GM18873 (cell line): ENCODE results near the gene GPR35.

ENCODE experiments used
- ATAC-seq: cut with Tn5 transposase; IDR thresholded peaks from one replicate; pipeline ENCODE4 v1.9.1; 2021; ENCODE audit warnings: mild to moderate bottlenecking, moderate library complexity, moderate number of reproducible peaks; ENCODE audit not compliant: unreplicated experiment, low FRiP score

The GPR35 gene

DNA sequence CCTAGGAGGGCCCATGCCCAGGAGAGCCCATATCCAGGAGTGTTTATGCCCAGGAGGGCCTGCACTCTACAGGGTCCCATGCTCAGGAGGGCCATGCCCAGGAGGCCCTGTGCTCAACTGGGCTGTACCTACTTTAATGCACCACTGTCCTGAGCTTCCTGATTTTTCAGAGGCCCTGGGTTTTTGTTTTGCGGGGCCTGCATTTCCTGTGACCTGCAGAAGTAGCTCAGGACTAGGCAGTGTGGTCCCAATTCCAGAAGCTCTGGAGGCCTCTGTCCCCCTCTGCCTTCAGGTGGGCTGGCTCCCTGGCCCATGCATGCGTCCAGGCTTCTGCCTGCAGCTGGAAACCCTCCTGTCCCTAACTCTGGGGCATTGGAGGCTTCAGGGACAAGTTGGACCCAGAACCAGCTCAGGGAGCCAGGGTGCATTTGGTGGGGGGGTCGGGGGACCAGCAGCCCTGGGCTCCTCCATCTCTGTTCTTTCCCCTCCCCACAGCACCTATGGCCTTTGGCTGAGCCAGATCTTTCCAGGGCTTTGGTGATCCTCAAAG lies 10.8 kb downstream of the GPR35 start:
- no peak for ATAC-seq

DNA sequence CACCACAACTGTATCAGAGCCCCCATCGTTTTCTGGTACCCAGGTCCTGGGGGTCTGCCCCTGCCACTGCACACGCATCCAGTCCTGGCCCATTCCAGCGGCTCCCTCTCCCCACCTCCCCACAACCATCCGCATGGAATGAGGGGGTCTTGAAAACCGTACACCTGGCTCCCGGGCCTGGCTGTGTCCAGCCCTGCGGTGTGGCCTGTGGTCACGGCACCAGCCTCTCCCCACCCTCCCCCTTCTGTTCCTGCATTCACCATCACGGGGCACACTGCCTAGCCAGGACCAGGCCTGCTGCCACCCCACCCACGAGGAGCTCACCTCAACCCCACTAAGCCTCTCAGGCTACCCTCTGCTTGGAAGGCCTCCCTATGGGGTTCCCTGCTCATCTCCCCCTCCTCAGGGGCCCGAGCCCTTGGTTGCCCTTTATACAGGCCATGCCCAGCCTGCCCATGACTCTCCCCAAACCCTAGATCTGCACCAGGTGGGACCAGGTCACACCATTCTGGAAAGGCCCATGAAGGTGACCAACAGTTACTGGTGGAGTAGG lies 11.4 kb downstream of the GPR35 start:
- ATAC-seq, result no peak

DNA sequence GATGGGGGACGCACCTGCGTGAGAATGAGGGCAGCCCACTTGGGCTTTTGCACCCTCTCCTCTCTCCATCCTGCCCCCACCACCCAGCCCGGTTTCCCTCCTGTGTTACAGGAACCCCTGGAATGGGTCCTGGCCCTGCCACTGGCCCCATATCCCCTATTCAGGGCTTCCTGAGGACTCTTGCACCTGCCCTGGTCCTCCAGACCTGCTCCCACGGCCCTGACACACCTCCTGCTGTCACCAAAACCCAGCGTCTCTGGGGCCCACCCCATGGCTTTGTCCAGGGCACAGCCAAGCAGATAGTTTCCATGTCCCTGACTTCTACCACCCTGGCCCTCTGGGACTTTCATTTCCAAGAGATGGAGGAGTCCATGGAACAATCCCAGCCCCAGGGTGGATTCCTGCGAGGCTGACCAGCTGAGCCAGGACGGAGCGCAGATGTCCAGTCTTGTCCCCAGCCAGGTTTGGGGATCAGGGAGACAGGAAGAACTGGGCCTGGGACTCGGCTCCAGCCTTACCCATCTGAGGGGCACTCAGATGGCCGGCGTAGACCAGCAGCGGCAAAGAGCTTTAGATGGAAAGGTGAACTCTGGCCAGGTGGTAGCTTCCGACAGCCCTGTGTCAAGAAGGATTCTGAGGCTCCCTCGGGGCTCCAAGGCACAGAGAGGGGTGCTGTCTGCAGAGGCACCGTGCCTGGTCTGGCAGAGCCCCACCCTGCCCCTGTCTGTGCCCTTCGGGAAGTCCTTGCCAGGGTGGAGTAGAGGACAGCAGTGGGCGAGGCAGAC lies 12.0 kb downstream of the GPR35 start:
- ATAC-seq, result no peak

DNA sequence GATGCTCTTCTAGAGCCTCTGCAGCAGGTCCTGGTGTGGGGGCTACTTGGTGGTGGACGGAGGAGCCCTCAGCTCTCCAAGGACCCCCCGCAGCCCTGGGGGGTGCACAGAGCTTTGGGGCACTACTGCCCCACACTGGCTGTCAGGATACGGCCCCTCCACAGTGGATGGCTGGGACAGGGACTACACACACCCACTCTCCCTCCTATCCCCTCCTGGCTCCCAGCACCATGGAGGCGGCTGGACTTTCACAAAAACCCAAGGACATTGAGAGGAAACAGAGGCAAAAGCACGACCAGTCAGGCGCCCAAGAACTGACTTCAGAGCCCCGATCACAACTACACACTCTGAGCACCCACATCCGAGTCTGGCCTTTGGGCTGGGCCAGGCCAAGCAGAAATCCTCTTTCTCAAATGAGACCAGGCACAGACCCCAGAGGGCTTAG lies 12.6 kb downstream of the GPR35 start:
- no peak for ATAC-seq

DNA sequence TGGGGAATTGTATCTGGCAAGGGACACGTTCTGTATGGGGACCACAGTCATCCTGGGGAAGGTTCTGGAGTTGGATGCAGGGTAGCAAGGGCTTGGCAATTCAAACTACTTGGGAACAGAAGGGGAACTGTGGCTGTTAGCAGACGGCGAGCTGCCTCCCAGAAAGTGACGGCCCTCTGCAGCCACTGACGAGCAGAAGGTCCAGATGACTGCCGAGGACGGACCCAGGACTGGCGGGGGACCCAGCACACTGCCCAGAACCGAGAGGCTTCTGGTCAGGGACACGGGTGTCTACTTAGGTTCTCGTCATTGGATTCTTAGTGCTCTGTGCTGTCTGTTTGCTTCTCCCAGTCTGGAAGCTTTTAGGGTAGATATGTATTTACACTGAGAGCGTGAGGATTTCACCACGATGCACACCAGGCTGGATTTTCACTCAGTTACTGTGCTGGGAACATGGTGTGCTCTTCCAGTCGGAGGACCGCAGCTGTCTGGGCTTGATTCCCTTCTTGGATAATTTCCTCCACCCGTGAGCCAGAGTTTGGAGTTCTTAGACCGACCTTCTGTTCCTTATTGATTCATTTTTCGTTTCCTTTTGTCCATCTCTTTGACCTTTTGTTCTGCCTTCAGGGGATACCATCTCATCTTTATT lies 13.4 kb downstream of the GPR35 start:
- no peak for ATAC-seq

DNA sequence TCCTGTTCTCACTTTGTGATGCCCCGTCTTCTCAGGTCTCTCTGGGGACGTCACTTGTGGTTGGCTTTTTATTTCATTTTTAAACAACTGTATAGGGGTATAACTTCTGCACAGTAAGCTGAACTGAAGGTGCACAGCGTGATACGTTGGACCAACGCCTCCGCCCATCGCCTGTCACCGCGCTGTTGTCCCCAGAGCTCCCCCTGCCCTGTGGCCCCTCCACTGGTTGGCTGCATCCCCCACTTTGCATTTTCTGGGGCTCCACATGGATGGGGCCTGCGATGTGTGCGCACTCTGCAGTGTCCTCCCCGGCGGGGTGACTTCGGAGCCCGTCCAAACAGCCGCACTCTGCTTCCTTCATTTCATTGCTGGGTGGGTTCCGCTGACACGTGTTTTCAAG lies 14.3 kb downstream of the GPR35 start:
- ATAC-seq, result no peak

DNA sequence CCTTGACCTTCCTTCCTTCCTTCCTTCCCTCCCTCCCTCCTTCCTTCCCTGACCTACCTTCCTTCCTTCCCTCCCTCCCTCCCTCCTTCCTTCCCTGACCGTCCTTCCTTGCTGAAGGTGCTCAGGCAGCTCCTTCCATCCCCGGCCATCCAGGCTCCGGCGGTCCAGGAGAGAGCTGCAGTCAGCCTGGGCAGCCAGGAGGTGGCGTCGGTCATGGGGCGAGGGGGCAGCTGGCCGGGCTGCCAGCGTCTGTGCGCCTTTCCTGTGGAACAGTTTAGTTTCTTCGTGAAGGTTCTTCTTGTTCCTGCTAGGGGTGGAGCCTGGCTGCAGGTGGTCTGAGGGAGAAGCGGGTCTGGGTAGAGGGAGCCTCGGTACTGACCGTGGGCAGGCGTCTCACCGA lies 15.7 kb downstream of the GPR35 start:
- no peak for ATAC-seq

DNA sequence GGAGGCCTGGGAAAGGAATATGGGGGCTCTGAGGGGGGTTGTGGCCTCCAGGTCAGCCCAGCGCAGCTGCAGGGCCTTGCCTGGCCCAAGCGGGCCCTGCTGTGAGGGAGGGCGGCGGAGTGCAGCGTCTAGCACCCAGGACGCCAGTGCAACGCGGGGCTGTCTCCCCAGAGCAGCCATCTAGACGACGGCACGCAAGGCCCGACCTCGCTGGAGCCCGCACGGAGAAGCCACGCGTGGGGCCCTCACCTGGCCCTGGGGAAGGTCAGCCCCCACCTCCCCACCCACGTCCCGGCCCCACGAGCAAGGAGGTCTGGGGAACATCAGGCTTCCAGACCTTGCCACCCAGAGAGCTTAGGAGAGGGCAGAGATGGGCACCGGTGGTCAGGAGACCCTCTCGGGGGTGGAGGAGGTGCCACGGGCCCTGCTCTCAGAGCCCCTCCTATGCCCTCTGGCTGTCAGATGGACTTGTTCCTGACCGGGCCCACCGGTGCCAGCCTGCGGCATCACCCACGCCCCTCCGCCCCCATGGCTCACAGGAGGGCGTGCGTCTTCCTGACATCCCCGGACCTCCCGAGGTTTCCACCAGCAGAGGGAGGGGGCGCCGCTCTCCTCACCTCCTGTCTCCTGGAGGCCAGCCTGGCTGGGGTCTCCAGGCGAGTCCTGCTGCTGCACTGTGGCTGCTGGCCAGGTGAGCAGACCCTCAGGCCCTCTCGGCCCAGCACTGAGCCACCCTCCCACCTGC lies 17.0 kb downstream of the GPR35 start:
- no peak for ATAC-seq

DNA sequence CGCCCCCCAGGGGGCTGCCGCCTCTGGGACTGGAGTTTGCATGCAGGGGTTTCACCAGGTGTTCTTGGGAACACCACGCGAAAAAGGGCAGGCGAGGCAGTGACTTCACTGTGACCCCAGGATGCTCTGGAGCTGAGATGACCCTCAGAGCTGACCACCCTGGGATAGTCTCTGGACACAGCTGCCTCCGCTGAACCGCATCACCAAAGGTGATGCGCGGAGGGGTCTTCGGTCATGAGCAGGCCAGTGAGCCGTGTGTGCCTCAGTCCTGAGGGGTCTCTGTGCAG lies 17.5 kb downstream of the GPR35 start:
- no peak for ATAC-seq

DNA sequence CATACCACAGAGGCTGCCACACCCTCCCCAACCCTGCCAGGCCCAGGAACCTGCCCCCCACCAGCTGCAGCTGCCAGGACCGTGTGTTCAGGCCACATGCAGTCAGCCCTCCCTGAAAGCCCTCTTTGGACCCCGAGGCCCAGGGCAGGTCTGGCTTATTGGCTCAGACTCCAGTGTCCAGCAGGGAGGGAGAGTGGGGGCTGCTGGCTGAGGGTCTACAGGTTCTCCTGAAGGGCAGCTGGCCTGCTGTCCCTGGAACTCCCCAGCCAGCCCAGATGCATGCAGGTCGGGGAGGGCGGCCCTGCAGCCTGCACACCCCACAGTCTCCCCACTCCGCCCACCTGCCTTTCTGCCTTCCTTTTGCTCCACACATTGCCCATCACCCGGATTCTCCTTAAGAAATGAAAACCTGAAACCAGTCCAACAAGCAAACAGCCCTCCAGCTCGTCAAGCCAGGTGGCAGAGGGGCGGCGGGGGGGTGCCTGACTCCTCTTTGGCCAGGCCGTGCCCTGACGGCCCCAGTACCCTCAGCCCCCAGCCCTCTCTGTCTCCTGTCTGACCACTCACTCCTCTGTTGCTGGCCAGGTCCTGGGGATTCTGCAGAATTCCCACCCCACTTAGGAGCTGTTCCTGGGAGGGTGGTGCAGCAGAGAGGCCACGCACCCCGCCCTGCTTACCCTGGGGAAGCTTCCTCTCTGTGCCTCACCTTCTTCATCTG lies 18.0 kb downstream of the GPR35 start:
- no peak for ATAC-seq

DNA sequence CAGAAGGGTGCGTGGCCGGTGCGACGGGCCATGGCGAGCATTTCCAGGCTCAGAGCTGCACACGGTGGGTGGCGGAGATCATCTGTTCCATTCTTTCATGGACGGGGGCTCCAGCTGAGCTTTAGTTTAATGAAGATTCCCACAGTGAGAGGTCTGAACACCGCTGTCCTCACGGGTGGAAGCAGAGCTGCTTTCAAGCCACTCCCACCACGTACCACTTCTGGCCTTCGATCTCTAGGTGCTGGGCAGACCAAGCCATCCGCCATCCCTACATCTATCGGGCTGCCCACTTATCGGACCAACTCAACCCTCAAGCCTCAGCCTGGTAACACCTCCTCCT lies 18.5 kb downstream of the GPR35 start:
- no peak for ATAC-seq

DNA sequence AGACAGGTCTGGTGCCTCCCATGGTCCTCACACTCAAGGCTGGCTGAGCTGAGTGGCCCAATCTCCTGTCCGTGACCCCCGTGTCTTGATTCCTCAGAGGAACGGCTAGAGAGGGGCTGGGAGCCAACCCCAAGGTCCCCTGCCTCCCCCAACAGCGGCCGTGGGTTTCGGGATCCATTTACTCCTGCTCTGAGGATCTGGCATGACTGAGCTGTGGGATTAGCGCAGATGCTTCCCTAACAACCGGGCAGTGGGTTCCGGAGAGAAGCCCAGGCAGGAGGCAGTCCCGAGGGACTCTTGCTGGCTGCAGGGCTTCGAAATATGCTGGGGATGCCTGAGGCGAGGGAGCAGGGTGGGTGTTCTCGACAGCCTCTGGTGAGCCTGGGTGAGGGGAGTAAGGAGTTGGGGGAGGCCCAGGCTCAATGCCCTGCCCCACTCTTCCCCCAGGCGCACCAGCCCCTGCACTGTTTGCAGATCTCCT lies 18.9 kb downstream of the GPR35 start:
- ATAC-seq, result no peak

DNA sequence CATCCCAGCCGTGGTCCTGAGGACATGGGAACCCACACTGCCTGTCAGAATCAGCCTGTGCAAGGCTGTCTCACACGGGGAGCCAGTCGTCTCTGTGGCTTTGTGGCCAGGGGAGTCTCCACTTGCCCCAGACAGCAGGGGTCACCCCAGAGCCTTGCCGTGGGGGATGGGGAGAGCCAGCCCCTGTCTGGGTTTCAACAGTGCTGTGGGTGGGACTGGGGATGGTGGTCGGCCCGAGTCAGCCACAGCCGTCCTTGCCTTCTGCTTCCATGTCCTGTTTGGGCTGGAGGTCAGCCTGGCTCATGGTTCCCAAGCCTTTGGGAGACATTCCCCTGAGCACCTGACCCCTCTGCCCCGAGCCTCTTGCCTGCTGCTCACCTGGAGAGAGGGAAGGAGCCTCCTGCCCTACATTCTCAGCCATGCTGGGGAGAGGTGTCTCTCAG lies 19.6 kb downstream of the GPR35 start:
- ATAC-seq, result no peak

DNA sequence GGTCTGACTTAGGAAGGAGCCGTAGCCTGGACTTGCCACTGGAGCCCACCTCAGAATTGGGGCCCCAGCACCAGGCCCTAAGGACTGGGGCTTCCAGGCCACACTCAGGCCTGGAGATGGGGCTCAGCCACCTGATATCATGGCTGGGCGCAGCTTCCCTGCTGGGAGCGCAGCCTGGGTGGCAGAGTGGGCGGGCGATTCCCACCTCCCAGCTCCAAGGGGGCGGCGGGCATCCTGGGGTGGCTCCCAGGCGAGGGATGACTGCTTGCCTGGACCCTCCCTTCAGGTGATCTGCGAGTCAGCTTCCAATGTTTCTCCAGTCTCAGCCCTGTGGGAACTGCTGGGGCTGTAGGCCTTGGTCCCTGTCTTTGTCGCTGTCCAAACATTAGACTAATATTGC lies 20.1 kb downstream of the GPR35 start:
- ATAC-seq, result no peak

DNA sequence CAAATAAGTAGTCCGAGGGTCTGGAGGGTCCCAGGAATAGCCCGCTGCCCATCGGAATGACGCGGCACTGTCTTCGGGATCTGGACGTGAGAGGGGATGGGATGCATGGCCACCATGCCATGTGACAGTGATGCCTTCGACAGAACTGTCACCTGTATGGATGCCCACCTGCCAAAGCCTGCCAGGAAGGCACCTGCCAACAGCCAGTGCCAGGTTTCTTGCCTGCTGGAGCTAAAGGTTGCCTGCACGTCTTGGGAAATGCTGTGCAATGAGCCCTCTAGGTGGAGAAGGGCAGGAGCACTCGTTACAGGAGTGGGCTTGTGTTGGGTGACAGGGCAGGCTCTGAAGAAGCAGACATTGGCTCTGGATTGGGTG lies 20.5 kb downstream of the GPR35 start:
- ATAC-seq, result no peak

DNA sequence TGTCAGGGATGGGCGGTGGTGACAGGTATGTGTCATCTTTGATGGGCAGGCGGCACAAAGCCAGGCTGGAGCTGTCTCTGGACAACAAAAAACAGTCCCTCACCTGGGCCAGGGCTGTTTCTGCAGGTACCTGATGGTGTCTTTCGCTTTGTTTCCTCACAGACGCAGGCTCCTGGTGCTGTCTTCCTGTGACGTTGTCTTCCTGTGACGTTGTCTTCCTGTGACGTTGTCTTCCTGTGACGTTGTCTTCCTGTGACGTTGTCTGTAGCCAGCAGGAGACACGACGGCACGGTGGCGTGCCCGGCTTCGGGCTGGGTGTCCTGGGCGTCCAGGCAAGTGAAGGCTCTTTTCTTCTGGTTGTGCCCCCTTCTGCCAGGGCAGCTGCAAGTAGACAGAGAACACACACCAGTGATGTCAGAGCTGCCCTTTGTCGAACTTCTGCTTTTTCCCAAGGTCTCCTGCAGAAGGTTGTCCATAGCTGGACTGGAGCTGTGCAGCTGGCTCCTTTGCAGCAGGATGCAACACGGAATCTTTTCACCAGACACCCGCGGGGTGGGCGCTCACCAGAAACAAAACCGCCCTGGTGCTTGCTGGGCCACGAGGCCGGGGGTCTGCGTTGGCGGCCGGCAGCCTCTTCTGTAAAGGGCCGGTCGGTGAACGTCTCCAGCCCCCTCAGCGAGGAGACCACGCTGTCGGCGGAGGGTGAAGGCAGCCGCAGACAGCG lies 21.1 kb downstream of the GPR35 start:
- no peak for ATAC-seq

DNA sequence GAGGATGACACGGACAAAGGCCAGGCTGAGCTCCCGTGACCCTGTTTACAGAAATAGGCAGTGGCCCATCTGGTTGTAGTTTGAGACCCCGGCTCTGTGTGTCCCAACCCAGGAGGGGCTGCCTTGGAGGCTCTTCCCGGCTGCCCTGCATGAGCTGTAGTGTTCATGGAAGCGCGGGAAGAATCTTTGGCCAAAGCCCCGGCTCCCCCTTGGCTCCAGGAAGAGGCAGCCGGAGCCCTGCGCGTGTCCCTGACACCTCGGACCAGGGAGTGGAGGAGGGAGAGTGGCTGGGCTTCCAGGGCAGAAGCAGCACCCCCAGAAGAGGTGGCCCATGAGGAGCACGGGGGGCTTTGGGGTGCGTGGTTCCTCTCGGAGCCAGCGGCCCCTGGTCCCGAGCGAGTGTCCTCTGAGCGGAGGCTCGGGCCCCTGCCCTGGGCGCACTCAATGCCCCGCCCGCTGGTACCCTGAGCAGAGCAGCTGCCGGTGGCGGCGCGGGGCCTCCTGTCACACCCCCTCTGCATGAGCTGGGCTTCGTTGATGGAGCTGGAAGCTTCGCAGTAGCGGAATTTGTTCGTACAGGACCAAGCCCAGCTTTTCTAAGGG lies 21.7 kb downstream of the GPR35 start:
- ATAC-seq, result no peak

DNA sequence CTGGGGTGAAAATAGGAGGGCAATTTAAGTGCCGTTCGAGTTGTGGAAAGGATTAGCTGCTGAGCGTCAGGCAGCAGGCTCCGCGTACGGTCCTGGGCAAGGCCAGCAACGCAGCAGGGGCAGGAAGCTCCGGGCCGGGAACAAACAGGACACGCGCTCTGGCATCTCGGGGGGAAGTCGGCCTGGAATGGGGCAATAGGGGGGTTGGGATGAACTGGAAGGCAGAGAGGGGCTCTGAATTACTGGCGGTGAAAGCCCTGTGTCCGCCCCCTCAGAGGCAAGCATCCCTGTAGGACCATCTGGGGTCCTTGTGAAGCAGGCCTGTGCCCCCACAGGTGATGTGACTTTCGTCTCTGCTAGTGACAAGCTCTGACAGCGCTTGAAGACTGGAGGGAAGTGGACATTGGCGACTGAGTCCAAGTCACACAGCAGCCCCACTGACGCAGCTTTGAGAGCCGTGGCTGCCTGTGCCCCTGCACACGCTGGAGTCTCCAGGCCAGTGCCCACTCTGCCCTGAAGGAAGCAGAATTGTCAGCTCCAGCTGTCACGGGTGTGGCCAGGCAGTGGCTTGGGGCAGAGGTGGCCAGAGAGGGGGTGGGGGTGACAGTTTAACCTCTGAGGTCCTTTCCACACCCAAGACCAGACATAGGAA lies 22.3 kb downstream of the GPR35 start:
- ATAC-seq, result no peak

DNA sequence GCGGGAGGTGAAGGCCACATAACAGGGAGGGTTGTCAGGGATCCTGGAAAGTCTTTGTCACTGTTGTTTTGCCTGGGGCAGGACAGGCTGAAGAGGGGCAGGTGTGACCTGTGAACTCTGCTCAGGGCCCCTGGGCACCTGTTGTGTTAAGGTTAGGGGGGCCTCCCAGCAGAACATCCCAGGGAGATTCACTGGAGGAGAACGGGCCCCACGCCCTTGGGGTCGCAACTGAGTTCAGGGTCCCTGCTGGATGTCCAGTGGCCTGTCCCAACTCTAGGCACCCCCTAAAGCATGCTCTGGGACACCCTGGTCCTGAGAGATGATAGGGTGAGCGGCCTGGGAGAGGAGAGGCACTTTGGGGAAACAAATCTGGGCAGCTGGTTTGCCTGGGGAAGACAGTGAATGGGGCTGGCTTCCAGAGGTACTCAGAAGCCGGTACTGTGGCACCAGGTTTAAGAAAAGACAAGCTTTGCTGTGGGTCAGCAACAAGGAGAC lies 22.9 kb downstream of the GPR35 start:
- no peak for ATAC-seq
